Tibial artery (tissue), 4 donors: ENCODE results near the gene RIPOR1.

Experiments
- DNase-seq, 2 donors: peaks; one replicate each; pipeline ENCODE4 v3.0.0-alpha.2; 2019
- H3K27ac ChIP-seq, 2 donors: fragments of 200-600 bp; sonication (generic) in 1 of 2; 1 replicate in 1 of 2; 2 replicates in 1 of 2; pipeline ENCODE4 v1.5.1; 2018 to 2019; ENCODE audit warnings: mild to moderate bottlenecking in 1 of 2
- H3K27me3 ChIP-seq, 2 donors: fragments of 200-600 bp; sonication (generic) in 1 of 2; one replicate each; pipeline versions ENCODE4 v1.5.1 to v1.6.0; 2016 to 2019
- H3K36me3 ChIP-seq, 3 donors: fragments of 200-600 bp; sonication (generic) in 2 of 3; one replicate each; pipeline ENCODE4 v1.5.1; 2016 to 2019; ENCODE audit warnings: mild to moderate bottlenecking in 2 of 3
- H3K4me1 ChIP-seq, 4 donors: fragments of 200-600 bp; sonication (generic) in 2 of 4; 1 replicate in 3 of 4; 2 replicates in 1 of 4; pipeline ENCODE4 v1.5.1; 2016 to 2019
- H3K4me3 ChIP-seq, 2 donors: fragments of 200-600 bp; sonication (generic) in 1 of 2; 1 replicate in 1 of 2; 2 replicates in 1 of 2; pipeline ENCODE4 v1.5.1; 2018 to 2019; ENCODE audit warnings: mild to moderate bottlenecking in 2 of 2
- H3K9me3 ChIP-seq, 3 donors: fragments of 200-600 bp; sonication (generic) in 1 of 3; one replicate each; pipeline ENCODE4 v1.5.1; 2016 to 2019
- CTCF ChIP-seq, 2 experiments: fragments of 200-600 bp in 1 of 2; fragments of 450-650 bp in 1 of 2; IDR thresholded peaks; one replicate each; pipeline ENCODE4 v1.5.1; 2017 to 2019; ENCODE audit warnings: antibody characterized with exemption in 2 of 2, mild to moderate bottlenecking in 1 of 2, moderate library complexity in 1 of 2
- intact Hi-C: fragments of 100-400 bp; cut with DNase I; formaldehyde crosslinking; loops from one replicate; pipeline ENCODE4 v1.15.0; 2023; ENCODE audit warnings: low total_unique reads

The RIPOR1 gene

GRCh38 chr16:67540756-67541155, 12.1 kb downstream of the RIPOR1 start:
- peaks cover 33 to 71% (median 65%) of the 10 kb centered on the region in 3 donors for H3K36me3 ChIP-seq
- no peak for TF ChIP-seq CTCF (IDR thresholded peaks at IDR 0.05)
- intact Hi-C loops, result no loop called here

GRCh38 chr16:67541391-67542263, 13.0 kb downstream of the RIPOR1 start:
- intact Hi-C loops, result no loop called here
- peaks cover 41 to 79% (median 74%) of the 10 kb centered on the region in 3 donors for H3K36me3 ChIP-seq
- no peak for TF ChIP-seq CTCF (IDR thresholded peaks at IDR 0.05)
- H3K4me3 ChIP-seq, result no peak overlapping the region
- no peaks in the 10 kb centered on the region for H3K9me3 ChIP-seq
- H3K27ac ChIP-seq, result no peak overlapping the region
- no peak for DNase-seq
- H3K27me3 ChIP-seq, result no peaks in the 10 kb centered on the region
- H3K4me1 ChIP-seq, result peaks cover 0 to 51% (median 32%) of the 10 kb centered on the region in 4 donors

More at GRCh38 chr16:67540756-67541155, 12.1 kb downstream of the RIPOR1 start:
- Histone ChIP-seq H3K4me1 (peaks cover 0 to 50% (median 37%) of the 10 kb centered on the region in 4 donors), H3K27me3 (no peaks in the 10 kb centered on the region), H3K27ac (no peak overlapping the region), H3K9me3 (no peaks in the 10 kb centered on the region), H3K4me3 (no peak overlapping the region)
- no peak for DNase-seq

GRCh38 chr16:67542464-67542863, 13.8 kb downstream of the RIPOR1 start:
- no peak overlapping the region for H3K27ac ChIP-seq
- H3K36me3 ChIP-seq, result peaks cover 41 to 88% (median 75%) of the 10 kb centered on the region in 3 donors
- no peaks in the 10 kb centered on the region for H3K9me3 ChIP-seq
- intact Hi-C loops, result no loop called here
- no peak for TF ChIP-seq CTCF (IDR thresholded peaks at IDR 0.05)
- DNase-seq, result no peak
- no peaks in the 10 kb centered on the region for H3K27me3 ChIP-seq
- H3K4me1 ChIP-seq, result peaks cover 0 to 50% (median 24%) of the 10 kb centered on the region in 4 donors
- no peak overlapping the region for H3K4me3 ChIP-seq

- no peak overlapping the region for H3K4me3 ChIP-seq
- peaks cover 41 to 93% (median 79%) of the 10 kb centered on the region in 3 donors for H3K36me3 ChIP-seq
- H3K27ac ChIP-seq, result no peak overlapping the region
- H3K4me1 ChIP-seq, result peaks cover 0 to 48% (median 19%) of the 10 kb centered on the region in 4 donors
- DNase-seq, result peak in 1 of 2 donors; percentile 63
- H3K9me3 ChIP-seq, result no peaks in the 10 kb centered on the region
- no peak for TF ChIP-seq CTCF (IDR thresholded peaks at IDR 0.05)
- H3K27me3 ChIP-seq, result no peaks in the 10 kb centered on the region
- intact Hi-C loops, result no loop called here
Observed at GRCh38 chr16:67543036-67543435, 14.4 kb downstream of the RIPOR1 start.

- Histone ChIP-seq H3K4me3 (no peak overlapping the region), H3K36me3 (peaks cover 41 to 96% (median 79%) of the 10 kb centered on the region in 3 donors), H3K9me3 (no peaks in the 10 kb centered on the region), H3K27ac (no peak overlapping the region), H3K27me3 (no peaks in the 10 kb centered on the region), H3K4me1 (peaks cover 0 to 43% (median 14%) of the 10 kb centered on the region in 4 donors)
- intact Hi-C loops, result no loop called here
- no peak for TF ChIP-seq CTCF (IDR thresholded peaks at IDR 0.05)
- DNase-seq, result no peak
Observed at GRCh38 chr16:67543582-67543981, 15.0 kb downstream of the RIPOR1 start.
